BJ (cell line): ENCODE measurements around the gene MARCHF3. TPM values are rescaled to one million over a fixed set of nuclear protein-coding genes. Genes with fewer than 3 reads are reported as not detected.

Experiments
- CTCF ChIA-PET: fragments of 350-600 bp; formaldehyde crosslinking; extraction: SDS; loops from one replicate; lab custom pipeline; 2021; ENCODE audit warnings: antibody characterized with exemption, inconsistent platforms; lab: Yijun Ruan, JAX
- POLR2A ChIA-PET: fragments of 300-600 bp; sonication (Branson Sonifier 250); formaldehyde crosslinking; extraction: SDS; loops from one replicate; lab custom pipeline; 2021; ENCODE audit warnings: antibody characterized with exemption; lab: Charles Lee
- DNase-seq: peaks from one replicate; pipeline ENCODE4 v3.0.0-alpha.2; 2011; ENCODE audit warnings: low read depth
- H3K27me3 ChIP-seq: 2 replicates; pipeline ENCODE4 v1.6.0; 2011; ENCODE audit warnings: low read length; ENCODE audit not compliant: control insufficient read depth, insufficient read depth
- H3K36me3 ChIP-seq: 2 replicates; pipeline ENCODE4 v1.5.1; 2011; ENCODE audit warnings: low read length; ENCODE audit not compliant: control insufficient read depth, insufficient read depth
- H3K4me3 ChIP-seq: 2 replicates; pipeline ENCODE4 v1.5.1; 2011; ENCODE audit warnings: low read depth, mild to moderate bottlenecking, control low read depth, low read length
- CTCF ChIP-seq: IDR thresholded peaks from 2 replicates; pipeline ENCODE4 v1.5.1; 2011; ENCODE audit warnings: low read depth, mild to moderate bottlenecking, control low read depth, inconsistent platforms, low read length, moderate library complexity; ENCODE audit not compliant: insufficient read depth
- polyA plus RNA-seq: library from polyadenylated mRNA; depleted of rRNA; stranded (reverse); fragments of >200 nt; gene quantifications from 2 replicates; pipeline ENCODE4 v1.2.3, GENCODE V29; 2011; rRNA removed

Gene MARCHF3
- polyA plus RNA-seq, 1 experiment: 8.6 TPM

- no peak for DNase-seq
- Histone ChIP-seq H3K4me3 (no peak overlapping the region), H3K36me3 (peaks cover 1% of the 10 kb centered on the region; the same call in 1 of the 2 replicates), H3K27me3 (no peaks in the 10 kb centered on the region)
- POLR2A ChIA-PET: no interaction called here
- TF ChIP-seq CTCF: no peak
- CTCF ChIA-PET: interaction anchor here (2.2 kb wide), 1 partner anchor 9 kb away, joined by 7 read pairs; no protein-coding TSS in a partner anchor
These were observed 201.3 kb downstream of the MARCHF3 start for GRCh38 chr5:126829098-126829497.

GRCh38 chr5:126826619-126827215 is 203.6 kb downstream of the MARCHF3 start:
- CTCF ChIA-PET: interaction anchor here (1.1 kb wide), 2 partner anchors 11 to 47 kb away, joined by 3 to 4 read pairs; no protein-coding TSS in a partner anchor
- Histone ChIP-seq H3K27me3 (no peaks in the 10 kb centered on the region), H3K4me3 (no peak overlapping the region), H3K36me3 (peaks cover 1% of the 10 kb centered on the region; the same call in 1 of the 2 replicates)
- TF ChIP-seq CTCF: no peak
- DNase-seq: no peak
- POLR2A ChIA-PET: no interaction called here

- no peak overlapping the region for H3K4me3 ChIP-seq
- ChIA-PET CTCF (no interaction called here), POLR2A (no interaction called here)
- H3K27me3 ChIP-seq: no peaks in the 10 kb centered on the region
- H3K36me3 ChIP-seq: no peaks in the 10 kb centered on the region
- no peak for DNase-seq
- no peak for TF ChIP-seq CTCF
These were observed 211.1 kb downstream of the MARCHF3 start for GRCh38 chr5:126819253-126819652.

- H3K4me3 ChIP-seq: no peak overlapping the region
- CTCF ChIA-PET: no interaction called here
- TF ChIP-seq CTCF: no peak
- H3K27me3 ChIP-seq: no peaks in the 10 kb centered on the region
- POLR2A ChIA-PET: no interaction called here
- H3K36me3 ChIP-seq: no peaks in the 10 kb centered on the region
- DNase-seq: no peak
These were observed 211.6 kb downstream of the MARCHF3 start for GRCh38 chr5:126818736-126819135.

Other genes with a start within 250 kb of the MARCHF3 start
- 1.4 and 3.9 TPM in 2 replicates for gene C5orf63, start 42.9 kb upstream of the MARCHF3 start, polyA plus RNA-seq